ENCODE measurements around the gene NOL12.
A peak's percentile ranks its signal among the peaks of the same experiment; 100 is the strongest.

Gene NOL12

GRCh38 chr22:37676736-37677492 is 9.2 kb upstream of the NOL12 start:
- Histone ChIP-seq H3K9ac (ENCODE audit: low read depth, low read length) (no peak overlapping the region), H3K4me3 (ENCODE audit: low read depth, low read length) (peak overlapping the region; percentile 61), H3K4me1 (ENCODE audit: control insufficient read depth, insufficient read depth, low read length) (peaks cover 3% of the 10 kb centered on the region), H3K9me3 (ENCODE audit: control insufficient read depth, insufficient read depth, low read length) (no peaks in the 10 kb centered on the region), H3K36me3 (ENCODE audit: control insufficient read depth, insufficient read depth, low read length) (no peaks in the 10 kb centered on the region), H3K27me3 (ENCODE audit: control insufficient read depth, insufficient read depth, low read length) (no peaks in the 10 kb centered on the region)

- H3K9me3 ChIP-seq (ENCODE audit: control insufficient read depth, insufficient read depth, low read length): no peaks in the 10 kb centered on the region
- H3K4me3 ChIP-seq (ENCODE audit: low read depth, low read length): peak overlapping the region; percentile 61
- no peak overlapping the region for H3K9ac ChIP-seq (ENCODE audit: low read depth, low read length)
- no peaks in the 10 kb centered on the region for H3K36me3 ChIP-seq (ENCODE audit: control insufficient read depth, insufficient read depth, low read length)
- H3K4me1 ChIP-seq (ENCODE audit: control insufficient read depth, insufficient read depth, low read length): peaks cover 3% of the 10 kb centered on the region
- no peaks in the 10 kb centered on the region for H3K27me3 ChIP-seq (ENCODE audit: control insufficient read depth, insufficient read depth, low read length)
Measured at GRCh38 chr22:37677493-37677974, 8.6 kb upstream of the NOL12 start.

GRCh38 chr22:37678372-37678771 is 7.8 kb upstream of the NOL12 start:
- no peaks in the 10 kb centered on the region for H3K9me3 ChIP-seq (ENCODE audit: control insufficient read depth, insufficient read depth, low read length)
- peaks cover 3% of the 10 kb centered on the region for H3K4me1 ChIP-seq (ENCODE audit: control insufficient read depth, insufficient read depth, low read length)
- H3K27me3 ChIP-seq (ENCODE audit: control insufficient read depth, insufficient read depth, low read length): no peaks in the 10 kb centered on the region
- no peaks in the 10 kb centered on the region for H3K36me3 ChIP-seq (ENCODE audit: control insufficient read depth, insufficient read depth, low read length)
- H3K4me3 ChIP-seq (ENCODE audit: low read depth, low read length): no peak overlapping the region
- no peak overlapping the region for H3K9ac ChIP-seq (ENCODE audit: low read depth, low read length)

- no peaks in the 10 kb centered on the region for H3K36me3 ChIP-seq (ENCODE audit: control insufficient read depth, insufficient read depth, low read length)
- no peaks in the 10 kb centered on the region for H3K9me3 ChIP-seq (ENCODE audit: control insufficient read depth, insufficient read depth, low read length)
- H3K9ac ChIP-seq (ENCODE audit: low read depth, low read length): no peak overlapping the region
- H3K27me3 ChIP-seq (ENCODE audit: control insufficient read depth, insufficient read depth, low read length): no peaks in the 10 kb centered on the region
- H3K4me3 ChIP-seq (ENCODE audit: low read depth, low read length): no peak overlapping the region
- H3K4me1 ChIP-seq (ENCODE audit: control insufficient read depth, insufficient read depth, low read length): peaks cover 3% of the 10 kb centered on the region
Measured at GRCh38 chr22:37679670-37680069, 6.5 kb upstream of the NOL12 start.

- Histone ChIP-seq H3K9me3 (ENCODE audit: control insufficient read depth, insufficient read depth, low read length) (no peaks in the 10 kb centered on the region), H3K36me3 (ENCODE audit: control insufficient read depth, insufficient read depth, low read length) (no peaks in the 10 kb centered on the region), H3K9ac (ENCODE audit: low read depth, low read length) (no peak overlapping the region), H3K4me3 (ENCODE audit: low read depth, low read length) (no peak overlapping the region), H3K4me1 (ENCODE audit: control insufficient read depth, insufficient read depth, low read length) (peaks cover 3% of the 10 kb centered on the region), H3K27me3 (ENCODE audit: control insufficient read depth, insufficient read depth, low read length) (no peaks in the 10 kb centered on the region)
Measured at GRCh38 chr22:37680191-37680851, 5.8 kb upstream of the NOL12 start.

GRCh38 chr22:37681001-37681424 is 5.1 kb upstream of the NOL12 start:
- Histone ChIP-seq H3K4me3 (ENCODE audit: low read depth, low read length) (no peak overlapping the region), H3K36me3 (ENCODE audit: control insufficient read depth, insufficient read depth, low read length) (no peaks in the 10 kb centered on the region), H3K9ac (ENCODE audit: low read depth, low read length) (no peak overlapping the region), H3K4me1 (ENCODE audit: control insufficient read depth, insufficient read depth, low read length) (peaks cover 3% of the 10 kb centered on the region), H3K27me3 (ENCODE audit: control insufficient read depth, insufficient read depth, low read length) (no peaks in the 10 kb centered on the region), H3K9me3 (ENCODE audit: control insufficient read depth, insufficient read depth, low read length) (no peaks in the 10 kb centered on the region)

- H3K4me3 ChIP-seq (ENCODE audit: low read depth, low read length): no peak overlapping the region
- no peaks in the 10 kb centered on the region for H3K27me3 ChIP-seq (ENCODE audit: control insufficient read depth, insufficient read depth, low read length)
- no peak overlapping the region for H3K9ac ChIP-seq (ENCODE audit: low read depth, low read length)
- no peaks in the 10 kb centered on the region for H3K36me3 ChIP-seq (ENCODE audit: control insufficient read depth, insufficient read depth, low read length)
- H3K9me3 ChIP-seq (ENCODE audit: control insufficient read depth, insufficient read depth, low read length): no peaks in the 10 kb centered on the region
- H3K4me1 ChIP-seq (ENCODE audit: control insufficient read depth, insufficient read depth, low read length): peaks cover 3% of the 10 kb centered on the region
Measured at GRCh38 chr22:37681556-37682049, 4.5 kb upstream of the NOL12 start.

GRCh38 chr22:37684803-37685615 is 1.1 kb upstream of the NOL12 start:
- Histone ChIP-seq H3K4me3 (ENCODE audit: low read depth, low read length) (no peak overlapping the region), H3K27me3 (ENCODE audit: control insufficient read depth, insufficient read depth, low read length) (no peaks in the 10 kb centered on the region), H3K36me3 (ENCODE audit: control insufficient read depth, insufficient read depth, low read length) (peaks cover 14% of the 10 kb centered on the region), H3K9ac (ENCODE audit: low read depth, low read length) (no peak overlapping the region), H3K9me3 (ENCODE audit: control insufficient read depth, insufficient read depth, low read length) (no peaks in the 10 kb centered on the region), H3K4me1 (ENCODE audit: control insufficient read depth, insufficient read depth, low read length) (no peaks in the 10 kb centered on the region)

- H3K27me3 ChIP-seq (ENCODE audit: control insufficient read depth, insufficient read depth, low read length): no peaks in the 10 kb centered on the region
- no peak overlapping the region for H3K9ac ChIP-seq (ENCODE audit: low read depth, low read length)
- H3K9me3 ChIP-seq (ENCODE audit: control insufficient read depth, insufficient read depth, low read length): no peaks in the 10 kb centered on the region
- H3K4me3 ChIP-seq (ENCODE audit: low read depth, low read length): no peak overlapping the region
- H3K4me1 ChIP-seq (ENCODE audit: control insufficient read depth, insufficient read depth, low read length): no peaks in the 10 kb centered on the region
- peaks cover 28% of the 10 kb centered on the region for H3K36me3 ChIP-seq (ENCODE audit: control insufficient read depth, insufficient read depth, low read length)
Measured at GRCh38 chr22:37690407-37690806, 4.3 kb downstream of the NOL12 start.

GRCh38 chr22:37690901-37691504 is 4.9 kb downstream of the NOL12 start:
- no peaks in the 10 kb centered on the region for H3K4me1 ChIP-seq (ENCODE audit: control insufficient read depth, insufficient read depth, low read length)
- no peak overlapping the region for H3K4me3 ChIP-seq (ENCODE audit: low read depth, low read length)
- H3K36me3 ChIP-seq (ENCODE audit: control insufficient read depth, insufficient read depth, low read length): peaks cover 28% of the 10 kb centered on the region
- H3K9me3 ChIP-seq (ENCODE audit: control insufficient read depth, insufficient read depth, low read length): no peaks in the 10 kb centered on the region
- no peaks in the 10 kb centered on the region for H3K27me3 ChIP-seq (ENCODE audit: control insufficient read depth, insufficient read depth, low read length)
- no peak overlapping the region for H3K9ac ChIP-seq (ENCODE audit: low read depth, low read length)

GRCh38 chr22:37692627-37693285 is 6.6 kb downstream of the NOL12 start:
- Histone ChIP-seq H3K9me3 (ENCODE audit: control insufficient read depth, insufficient read depth, low read length) (no peaks in the 10 kb centered on the region), H3K36me3 (ENCODE audit: control insufficient read depth, insufficient read depth, low read length) (peaks cover 28% of the 10 kb centered on the region), H3K4me1 (ENCODE audit: control insufficient read depth, insufficient read depth, low read length) (no peaks in the 10 kb centered on the region), H3K4me3 (ENCODE audit: low read depth, low read length) (no peak overlapping the region), H3K9ac (ENCODE audit: low read depth, low read length) (no peak overlapping the region), H3K27me3 (ENCODE audit: control insufficient read depth, insufficient read depth, low read length) (no peaks in the 10 kb centered on the region)
